HEK293 (cell line): ENCODE results near the gene HSD17B4.

Experiments
- CTCF ChIA-PET: fragments of 350-600 bp; formaldehyde crosslinking; extraction: SDS; loops from one replicate; lab custom pipeline; 2021; ENCODE audit warnings: antibody characterized with exemption; lab: Yijun Ruan, JAX
- POLR2A ChIA-PET: fragments of 300-600 bp; formaldehyde crosslinking; extraction: SDS; loops from one replicate; lab custom pipeline; 2020; ENCODE audit warnings: antibody characterized with exemption, inconsistent platforms; lab: Yijun Ruan, JAX
- H3K27ac ChIP-seq: fragments of 200-500 bp; sonication (Bioruptor generic); 2 replicates; pipeline ENCODE4 v1.5.1; 2014; ENCODE audit warnings: low read depth, low read length, control low read depth, inconsistent platforms; ENCODE audit errors: extremely low read depth
- H3K36me3 ChIP-seq, 2 experiments: fragments of 200-500 bp in 1 of 2; sonication (Bioruptor generic) in 1 of 2; 1 replicate in 1 of 2; 2 replicates in 1 of 2; pipeline ENCODE4 v1.5.1; 2014 to 2017; ENCODE audit warnings: inconsistent platforms in 2 of 2, low read length in 2 of 2; ENCODE audit not compliant: control insufficient read depth in 2 of 2, insufficient read depth in 1 of 2
- H3K4me1 ChIP-seq: fragments of 200-500 bp; sonication (Bioruptor generic); 2 replicates; pipeline ENCODE4 v1.5.1; 2014; ENCODE audit warnings: mild to moderate bottlenecking, low read length, inconsistent platforms; ENCODE audit not compliant: control insufficient read depth, insufficient read depth
- H3K4me3 ChIP-seq: 2 replicates; pipeline ENCODE4 v1.5.1; 2011; ENCODE audit warnings: low read depth, mild to moderate bottlenecking, control low read depth, low read length, moderate library complexity
- H3K9me3 ChIP-seq: fragments of 200-500 bp; sonication (Bioruptor generic); 2 replicates; pipeline ENCODE4 v1.5.1; 2014; ENCODE audit warnings: low read depth, low read length, inconsistent platforms; ENCODE audit not compliant: control insufficient read depth, insufficient read depth
- BCL11B ChIP-seq: fragments of 450-650 bp; formaldehyde crosslinking; IDR thresholded peaks from 2 replicates; pipeline ENCODE4 v1.5.1; 2016; ENCODE audit warnings: low read depth, missing biosample characterization, missing genetic modification characterization
- BCL6B ChIP-seq: fragments of 450-650 bp; formaldehyde crosslinking; IDR thresholded peaks from 2 replicates; pipeline ENCODE4 v1.5.1; 2017; ENCODE audit warnings: missing biosample characterization, missing genetic modification characterization
- CTCF ChIP-seq: fragments of 450-650 bp; formaldehyde crosslinking; IDR thresholded peaks from 2 replicates; pipeline ENCODE4 v1.5.1; 2016; ENCODE audit warnings: missing biosample characterization, missing genetic modification characterization
- GLI4 ChIP-seq: fragments of 450-650 bp; formaldehyde crosslinking; IDR thresholded peaks from 2 replicates; pipeline ENCODE4 v1.5.1; 2016; ENCODE audit warnings: missing biosample characterization, missing genetic modification characterization
- HIC1 ChIP-seq: fragments of 450-650 bp; formaldehyde crosslinking; IDR thresholded peaks from 2 replicates; pipeline ENCODE4 v1.5.1; 2016; ENCODE audit warnings: missing biosample characterization, missing genetic modification characterization
- KLF9 ChIP-seq: fragments of 450-650 bp; formaldehyde crosslinking; IDR thresholded peaks from 2 replicates; pipeline ENCODE4 v1.5.1; 2016; ENCODE audit warnings: missing biosample characterization, missing genetic modification characterization, low read depth
- REPIN1 ChIP-seq: fragments of 450-650 bp; formaldehyde crosslinking; IDR thresholded peaks from 2 replicates; pipeline ENCODE4 v1.5.1; 2017; ENCODE audit warnings: missing biosample characterization, missing genetic modification characterization, low read depth
- TRIM28 ChIP-seq: IDR thresholded peaks from 2 replicates; pipeline ENCODE4 v1.6.1; 2011; ENCODE audit warnings: low read length, control low read depth, borderline replicate concordance
- ZBTB17 ChIP-seq: fragments of 450-650 bp; formaldehyde crosslinking; IDR thresholded peaks from 2 replicates; pipeline ENCODE4 v1.5.1; 2016; ENCODE audit warnings: missing biosample characterization, missing genetic modification characterization
- ZNF114 ChIP-seq: fragments of 450-650 bp; formaldehyde crosslinking; IDR thresholded peaks from 2 replicates; pipeline ENCODE4 v1.5.0; 2017; ENCODE audit warnings: missing biosample characterization, missing genetic modification characterization
- ZNF121 ChIP-seq: fragments of 450-650 bp; formaldehyde crosslinking; IDR thresholded peaks from 2 replicates; pipeline ENCODE4 v1.5.1; 2016; ENCODE audit warnings: missing biosample characterization, missing genetic modification characterization
- ZNF133 ChIP-seq: fragments of 450-650 bp; formaldehyde crosslinking; IDR thresholded peaks from 2 replicates; pipeline ENCODE4 v1.5.1; 2016; ENCODE audit warnings: missing biosample characterization, missing genetic modification characterization
- ZNF292 ChIP-seq: fragments of 450-650 bp; formaldehyde crosslinking; IDR thresholded peaks from 2 replicates; pipeline ENCODE4 v1.5.1; 2016; ENCODE audit warnings: low read depth, missing biosample characterization, missing genetic modification characterization, borderline replicate concordance
- ZNF398 ChIP-seq: fragments of 450-650 bp; formaldehyde crosslinking; IDR thresholded peaks from 2 replicates; pipeline ENCODE4 v1.5.1; 2017; ENCODE audit warnings: missing biosample characterization, missing genetic modification characterization
- ZNF449 ChIP-seq: fragments of 450-650 bp; formaldehyde crosslinking; IDR thresholded peaks from 2 replicates; pipeline ENCODE4 v1.5.1; 2017; ENCODE audit warnings: missing biosample characterization, mild to moderate bottlenecking, missing genetic modification characterization, moderate library complexity
- ZNF473 ChIP-seq: fragments of 450-650 bp; formaldehyde crosslinking; IDR thresholded peaks from 2 replicates; pipeline ENCODE4 v1.5.1; 2017; ENCODE audit warnings: missing biosample characterization, missing genetic modification characterization
- ZNF530 ChIP-seq: fragments of 450-650 bp; formaldehyde crosslinking; IDR thresholded peaks from 2 replicates; pipeline ENCODE4 v1.5.1; 2016; ENCODE audit warnings: low read depth, missing biosample characterization, missing genetic modification characterization
- ZNF560 ChIP-seq: fragments of 450-650 bp; formaldehyde crosslinking; IDR thresholded peaks from 2 replicates; pipeline ENCODE4 v1.5.1; 2017; ENCODE audit warnings: missing biosample characterization, missing genetic modification characterization, borderline replicate concordance
- ZNF623 ChIP-seq: fragments of 450-650 bp; formaldehyde crosslinking; IDR thresholded peaks from 2 replicates; pipeline ENCODE4 v1.5.1; 2016; ENCODE audit warnings: missing biosample characterization, missing genetic modification characterization
- ZNF629 ChIP-seq: fragments of 450-650 bp; formaldehyde crosslinking; IDR thresholded peaks from 2 replicates; pipeline ENCODE4 v1.5.1; 2017; ENCODE audit warnings: missing biosample characterization, missing genetic modification characterization
- ZNF658 ChIP-seq: fragments of 450-650 bp; formaldehyde crosslinking; IDR thresholded peaks from 2 replicates; pipeline ENCODE4; 2016; ENCODE audit warnings: missing biosample characterization, missing genetic modification characterization
- ZNF791 ChIP-seq: fragments of 450-650 bp; formaldehyde crosslinking; IDR thresholded peaks from 2 replicates; pipeline ENCODE4 v1.5.1; 2016; ENCODE audit warnings: missing biosample characterization, missing genetic modification characterization
- ZNF837 ChIP-seq: fragments of 450-650 bp; formaldehyde crosslinking; IDR thresholded peaks from 2 replicates; pipeline ENCODE4 v1.5.1; 2016; ENCODE audit warnings: missing biosample characterization, missing genetic modification characterization
- ZSCAN23 ChIP-seq: fragments of 450-650 bp; formaldehyde crosslinking; IDR thresholded peaks from 2 replicates; pipeline ENCODE4 v1.5.1; 2016; ENCODE audit warnings: missing biosample characterization, missing genetic modification characterization
- ZSCAN4 ChIP-seq: fragments of 450-650 bp; formaldehyde crosslinking; IDR thresholded peaks from 2 replicates; pipeline ENCODE4 v1.5.1; 2017; ENCODE audit warnings: missing biosample characterization, missing genetic modification characterization
- ZSCAN5A ChIP-seq: fragments of 450-650 bp; formaldehyde crosslinking; IDR thresholded peaks from 2 replicates; pipeline ENCODE4 v1.5.1; 2016; ENCODE audit warnings: missing biosample characterization, missing genetic modification characterization

HSD17B4 gene

GRCh38 chr5:119417891-119418605 lies 34.2 kb upstream of the HSD17B4 start:
- Histone ChIP-seq H3K9me3 (no peaks in the 10 kb centered on the region), H3K27ac (no peak overlapping the region), H3K4me1 (peaks cover 5% of the 10 kb centered on the region; the same call in 1 of the 2 replicates), H3K4me3 (no peak overlapping the region; the same call in 1 of the 2 replicates), H3K36me3 (no peaks in the 10 kb centered on the region)
- ChIA-PET POLR2A (interaction anchor here (2.1 kb wide), 1 partner anchor 34 kb away, joined by 7 read pairs; the partner anchor contains the start of gene HSD17B4), CTCF (interaction anchor here (0.6 to 1.1 kb wide), 5 partner anchors 17 to 430 kb away, joined by 3 to 6 read pairs (median 3); partner anchors contain the start of gene DTWD2)
- no peak for TF ChIP-seq ZNF473
- peak; percentile 21; the same call in 1 of the 2 replicates for TF ChIP-seq ZNF629 (tag by site-specific recombination)
- TF ChIP-seq ZNF121, result no peak
- no peak for TF ChIP-seq ZNF530 (tag by site-specific recombination)
- TF ChIP-seq BCL6B (tag by site-specific recombination), result no peak
- no peak for TF ChIP-seq ZNF133 (tag by site-specific recombination)
- no peak for TF ChIP-seq ZNF658 (tag by site-specific recombination)
- TF ChIP-seq ZNF114 (tag by site-specific recombination), result no peak
- 0 out of 2 replicates have a peak, but pooled peaks have one; percentile 30 for TF ChIP-seq ZBTB17 (tag by site-specific recombination)
- TF ChIP-seq ZNF623 (tag by site-specific recombination), result no peak
- no peak for TF ChIP-seq ZNF449 (tag by site-specific recombination)
- TF ChIP-seq ZSCAN23 (tag by site-specific recombination), result no peak
- no peak for TF ChIP-seq REPIN1 (tag by site-specific recombination)
- TF ChIP-seq GLI4, result no peak
- TF ChIP-seq ZNF560, result no peak
- TF ChIP-seq ZSCAN4 (tag by site-specific recombination), result no peak
- no peak for TF ChIP-seq BCL11B (tag by site-specific recombination)
- TF ChIP-seq ZNF398, result no peak
- TF ChIP-seq HIC1, result no peak
- no peak for TF ChIP-seq CTCF
- 0 out of 2 replicates have a peak, but pooled peaks have one; percentile 31 for TF ChIP-seq TRIM28
- no peak for TF ChIP-seq ZNF837 (tag by site-specific recombination)
- no peak for TF ChIP-seq ZNF791 (tag by site-specific recombination)
- TF ChIP-seq ZNF292 (tag by site-specific recombination), result no peak
- no peak for TF ChIP-seq KLF9
- no peak for TF ChIP-seq ZSCAN5A (tag by site-specific recombination)
